ENCODE results near the gene SH2B2. TPM values are rescaled to one million over a fixed set of nuclear protein-coding genes. Genes with fewer than 3 reads are reported as not detected.
A peak's percentile ranks its signal among the peaks of the same experiment; 100 is the strongest.
"Not testable (repeated sequence)": the region's sequence is repeated elsewhere in the genome, so short reads cannot be mapped to it uniquely, and the experiment has no call there.

Gene SH2B2
- total and polyA plus RNA-seq, 4 experiments from 2014 or later, result 0.69 to 1.2 (median 0.79) TPM; not detected in 1

DNA sequence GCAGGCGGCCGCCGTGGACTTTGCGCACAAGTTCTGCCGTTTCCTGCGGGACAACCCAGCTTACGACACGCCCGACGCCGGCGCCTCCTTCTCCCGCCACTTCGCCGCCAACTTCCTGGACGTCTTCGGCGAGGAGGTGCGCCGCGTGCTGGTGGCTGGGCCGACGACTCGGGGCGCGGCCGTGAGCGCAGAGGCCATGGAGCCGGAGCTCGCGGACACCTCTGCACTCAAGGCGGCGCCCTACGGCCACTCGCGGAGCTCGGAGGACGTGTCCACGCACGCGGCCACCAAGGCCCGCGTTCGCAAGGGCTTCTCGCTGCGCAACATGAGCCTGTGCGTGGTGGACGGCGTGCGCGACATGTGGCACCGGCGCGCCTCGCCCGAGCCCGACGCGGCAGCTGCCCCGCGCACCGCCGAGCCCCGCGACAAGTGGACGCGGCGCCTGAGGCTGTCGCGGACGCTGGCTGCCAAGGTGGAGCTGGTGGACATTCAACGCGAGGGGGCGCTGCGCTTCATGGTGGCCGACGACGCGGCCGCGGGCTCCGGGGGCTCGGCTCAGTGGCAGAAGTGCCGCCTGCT, 14.1 kb downstream of the SH2B2 start:
- no peak overlapping the region for H3K4me3 Mint-ChIP-seq
- H3K9me3 Mint-ChIP-seq, result no peaks in the 10 kb centered on the region
- Histone ChIP-seq H3K4me3 (ENCODE audit: low read length in 2 of 2) (no peak overlapping the region), H3K4me1 (ENCODE audit: insufficient read depth, low read length) (no peaks in the 10 kb centered on the region), H3K9me3 (ENCODE audit: control insufficient read depth in 1 of 2, low read length in 2 of 2) (no peaks in the 10 kb centered on the region), H3K27ac (ENCODE audit: low read depth, low read length) (no peak overlapping the region), H3K36me3 (ENCODE audit: insufficient read depth, low read length) (no peaks in the 10 kb centered on the region), H3K27me3 (ENCODE audit: insufficient read depth, low read length) (no peaks in the 10 kb centered on the region)
- no peak for DNase-seq
- no peak overlapping the region for H3K27ac Mint-ChIP-seq
- CTCF ChIA-PET (ENCODE audit: partially characterized antibody), result no interaction called here
- intact Hi-C loops (cut with micrococcal nuclease), result no loop called here
- H3K27me3 Mint-ChIP-seq, result peaks cover 0 to 1% of the 10 kb centered on the region in 2 donors
- no peaks in the 10 kb centered on the region for H3K36me3 Mint-ChIP-seq
- H3K4me1 Mint-ChIP-seq, result peaks cover 0 to 5% (median 3%) of the 10 kb centered on the region in 4 donors
- POLR2A ChIA-PET (ENCODE audit: partially characterized antibody), result no interaction called here

DNA sequence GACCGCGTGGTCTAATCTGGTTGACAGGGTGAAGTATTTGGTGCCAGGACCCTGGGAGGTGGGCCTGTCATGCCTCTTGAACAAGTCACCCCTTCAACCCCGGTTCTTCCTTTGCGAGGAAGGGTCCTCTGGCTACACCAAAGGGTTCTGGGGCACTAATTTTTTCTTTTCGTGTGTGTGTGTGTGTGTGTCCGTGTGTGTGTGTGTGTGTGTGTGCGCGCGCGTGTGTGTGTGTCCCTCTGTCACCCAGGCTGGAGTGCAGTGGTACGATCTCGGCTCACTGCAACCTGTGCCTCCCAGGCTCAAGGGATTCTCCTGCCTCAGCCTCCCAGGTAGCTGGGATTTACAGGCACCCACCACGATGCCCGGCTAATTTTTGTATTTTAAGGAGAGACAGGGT, 14.7 kb downstream of the SH2B2 start:
- H3K9me3 ChIP-seq (ENCODE audit: control insufficient read depth in 1 of 2, low read length in 2 of 2); H3K27ac ChIP-seq (ENCODE audit: low read depth, low read length); H3K4me3 ChIP-seq (ENCODE audit: low read length in 2 of 2); H3K4me1 ChIP-seq (ENCODE audit: insufficient read depth, low read length); H3K27ac Mint-ChIP-seq; H3K4me1 Mint-ChIP-seq; H3K27me3 ChIP-seq (ENCODE audit: insufficient read depth, low read length); DNase-seq; H3K36me3 ChIP-seq (ENCODE audit: insufficient read depth, low read length); H3K9me3 Mint-ChIP-seq; intact Hi-C loops (cut with micrococcal nuclease); H3K27me3 Mint-ChIP-seq; H3K4me3 Mint-ChIP-seq; CTCF ChIA-PET (ENCODE audit: partially characterized antibody); H3K36me3 Mint-ChIP-seq; POLR2A ChIA-PET (ENCODE audit: partially characterized antibody): not testable (repeated sequence)

DNA sequence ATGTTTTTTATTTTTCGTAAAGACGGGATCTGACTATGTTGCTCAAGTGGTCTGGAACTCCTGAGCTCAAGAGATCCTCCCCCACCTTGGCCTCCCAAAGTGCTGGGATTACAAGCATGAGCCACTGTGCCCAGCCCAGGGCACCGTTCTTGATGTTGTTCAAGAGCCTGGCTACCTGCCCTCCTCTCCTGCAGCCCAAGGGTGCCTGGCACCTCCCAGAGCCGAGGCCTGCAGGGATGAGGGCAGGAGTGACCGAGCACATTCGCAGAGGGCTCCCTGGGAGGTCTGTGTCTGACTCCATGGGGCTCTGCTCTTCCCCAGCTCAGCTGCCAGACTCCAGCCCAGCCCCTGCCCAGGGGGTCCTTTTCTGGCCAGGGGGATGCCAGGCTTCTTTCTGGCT, 15.4 kb downstream of the SH2B2 start:
- Histone ChIP-seq H3K27ac (ENCODE audit: low read depth, low read length) (no peak overlapping the region), H3K9me3 (ENCODE audit: control insufficient read depth in 1 of 2, low read length in 2 of 2) (no peaks in the 10 kb centered on the region), H3K27me3 (ENCODE audit: insufficient read depth, low read length) (no peaks in the 10 kb centered on the region), H3K4me3 (ENCODE audit: low read length in 2 of 2) (no peak overlapping the region), H3K4me1 (ENCODE audit: insufficient read depth, low read length) (peaks cover 7% of the 10 kb centered on the region), H3K36me3 (ENCODE audit: insufficient read depth, low read length) (no peaks in the 10 kb centered on the region)
- ChIA-PET POLR2A (ENCODE audit: partially characterized antibody) (no interaction called here), CTCF (ENCODE audit: partially characterized antibody) (no interaction called here)
- DNase-seq, result no peak
- H3K4me1 Mint-ChIP-seq, result peaks cover 0 to 9% (median 4%) of the 10 kb centered on the region in 4 donors
- no peaks in the 10 kb centered on the region for H3K36me3 Mint-ChIP-seq
- H3K27me3 Mint-ChIP-seq, result no peaks in the 10 kb centered on the region
- H3K27ac Mint-ChIP-seq, result no peak overlapping the region
- no peaks in the 10 kb centered on the region for H3K9me3 Mint-ChIP-seq
- H3K4me3 Mint-ChIP-seq, result no peak overlapping the region
- intact Hi-C loops (cut with micrococcal nuclease), result no loop called here

DNA sequence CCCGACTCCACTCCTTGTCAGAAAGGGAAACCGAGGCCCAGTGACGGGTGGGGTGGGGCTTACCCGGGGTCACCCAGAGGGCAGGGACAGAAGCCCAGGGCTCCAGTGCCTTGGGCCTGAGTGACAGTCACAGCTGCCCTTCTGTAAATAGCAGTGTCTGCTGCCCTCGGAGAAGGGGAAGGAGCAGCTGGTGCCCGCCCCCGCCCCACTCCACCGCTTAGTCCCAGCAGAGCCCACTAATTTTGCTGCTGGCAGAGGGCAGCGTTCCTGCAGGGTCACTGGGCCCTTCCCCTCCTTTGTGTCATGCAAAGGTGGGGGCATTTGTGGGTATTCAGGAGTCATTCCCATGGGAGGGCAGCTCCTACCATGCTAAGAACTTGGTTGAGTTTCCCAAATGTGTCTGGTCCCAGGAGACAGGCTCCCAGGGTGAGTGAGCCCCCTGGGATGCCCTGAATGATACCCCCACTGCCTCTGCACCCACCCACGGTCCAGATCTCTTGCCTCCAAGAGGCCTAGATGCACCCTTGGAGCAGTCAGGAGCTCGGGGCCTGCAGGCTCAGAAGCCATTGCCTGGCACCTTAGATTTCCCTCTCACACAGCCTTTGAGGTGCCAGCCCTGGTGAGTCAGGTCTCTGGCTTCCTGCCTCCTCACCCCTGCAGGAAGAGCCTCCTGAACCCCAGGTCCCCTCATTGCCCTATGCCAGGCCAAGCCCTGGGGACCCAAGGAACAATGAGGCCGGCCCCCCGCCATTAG, 17.2 kb downstream of the SH2B2 start:
- Histone ChIP-seq H3K27me3 (ENCODE audit: insufficient read depth, low read length) (no peaks in the 10 kb centered on the region), H3K36me3 (ENCODE audit: insufficient read depth, low read length) (no peaks in the 10 kb centered on the region), H3K9me3 (ENCODE audit: control insufficient read depth in 1 of 2, low read length in 2 of 2) (no peaks in the 10 kb centered on the region), H3K4me1 (ENCODE audit: insufficient read depth, low read length) (peaks cover 15% of the 10 kb centered on the region), H3K27ac (ENCODE audit: low read depth, low read length) (no peak overlapping the region), H3K4me3 (ENCODE audit: low read length in 2 of 2) (no peak overlapping the region)
- H3K4me3 Mint-ChIP-seq, result no peak overlapping the region
- POLR2A ChIA-PET (ENCODE audit: partially characterized antibody), result no interaction called here
- no peaks in the 10 kb centered on the region for H3K36me3 Mint-ChIP-seq
- CTCF ChIA-PET (ENCODE audit: partially characterized antibody), result no interaction called here
- H3K9me3 Mint-ChIP-seq, result no peaks in the 10 kb centered on the region
- no peaks in the 10 kb centered on the region for H3K27me3 Mint-ChIP-seq
- intact Hi-C loops (cut with micrococcal nuclease), result no loop called here
- no peak for DNase-seq
- no peak overlapping the region for H3K27ac Mint-ChIP-seq
- peaks cover 0 to 15% (median 7%) of the 10 kb centered on the region in 4 donors for H3K4me1 Mint-ChIP-seq

DNA sequence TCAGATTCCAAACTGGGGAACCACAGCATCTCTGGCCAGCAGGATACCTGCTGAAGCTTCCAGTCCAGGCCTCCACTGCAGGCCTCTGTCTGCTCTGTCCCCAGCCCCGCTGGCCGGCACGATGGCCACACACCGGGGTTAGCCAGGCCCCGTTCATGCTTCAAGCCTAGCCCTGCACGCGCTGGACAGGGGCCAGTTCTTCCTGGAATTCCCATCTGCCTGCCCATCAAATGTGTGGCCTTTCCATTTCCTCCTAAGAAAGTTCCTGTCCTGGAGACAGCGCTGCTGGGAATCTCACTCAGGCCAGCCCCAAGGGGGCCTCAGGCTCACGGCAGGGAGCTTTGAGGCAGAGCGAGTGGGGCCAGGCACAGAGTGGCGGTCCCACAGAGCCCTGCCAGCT, 18.0 kb downstream of the SH2B2 start:
- no peaks in the 10 kb centered on the region for H3K9me3 ChIP-seq (ENCODE audit: control insufficient read depth in 1 of 2, low read length in 2 of 2)
- H3K36me3 ChIP-seq (ENCODE audit: insufficient read depth, low read length), result no peaks in the 10 kb centered on the region
- no peak overlapping the region for H3K4me3 ChIP-seq (ENCODE audit: low read length in 2 of 2)
- intact Hi-C loops (cut with micrococcal nuclease), result no loop called here
- Mint-ChIP-seq H3K9me3 (no peaks in the 10 kb centered on the region), H3K4me3 (no peak overlapping the region), H3K27me3 (no peaks in the 10 kb centered on the region), H3K4me1 (peaks cover 0 to 15% (median 7%) of the 10 kb centered on the region in 4 donors), H3K27ac (no peak overlapping the region), H3K36me3 (no peaks in the 10 kb centered on the region)
- DNase-seq, result no peak
- ChIA-PET CTCF (ENCODE audit: partially characterized antibody) (no interaction called here), POLR2A (ENCODE audit: partially characterized antibody) (no interaction called here)
- no peaks in the 10 kb centered on the region for H3K27me3 ChIP-seq (ENCODE audit: insufficient read depth, low read length)
- peaks cover 15% of the 10 kb centered on the region for H3K4me1 ChIP-seq (ENCODE audit: insufficient read depth, low read length)
- H3K27ac ChIP-seq (ENCODE audit: low read depth, low read length), result no peak overlapping the region

DNA sequence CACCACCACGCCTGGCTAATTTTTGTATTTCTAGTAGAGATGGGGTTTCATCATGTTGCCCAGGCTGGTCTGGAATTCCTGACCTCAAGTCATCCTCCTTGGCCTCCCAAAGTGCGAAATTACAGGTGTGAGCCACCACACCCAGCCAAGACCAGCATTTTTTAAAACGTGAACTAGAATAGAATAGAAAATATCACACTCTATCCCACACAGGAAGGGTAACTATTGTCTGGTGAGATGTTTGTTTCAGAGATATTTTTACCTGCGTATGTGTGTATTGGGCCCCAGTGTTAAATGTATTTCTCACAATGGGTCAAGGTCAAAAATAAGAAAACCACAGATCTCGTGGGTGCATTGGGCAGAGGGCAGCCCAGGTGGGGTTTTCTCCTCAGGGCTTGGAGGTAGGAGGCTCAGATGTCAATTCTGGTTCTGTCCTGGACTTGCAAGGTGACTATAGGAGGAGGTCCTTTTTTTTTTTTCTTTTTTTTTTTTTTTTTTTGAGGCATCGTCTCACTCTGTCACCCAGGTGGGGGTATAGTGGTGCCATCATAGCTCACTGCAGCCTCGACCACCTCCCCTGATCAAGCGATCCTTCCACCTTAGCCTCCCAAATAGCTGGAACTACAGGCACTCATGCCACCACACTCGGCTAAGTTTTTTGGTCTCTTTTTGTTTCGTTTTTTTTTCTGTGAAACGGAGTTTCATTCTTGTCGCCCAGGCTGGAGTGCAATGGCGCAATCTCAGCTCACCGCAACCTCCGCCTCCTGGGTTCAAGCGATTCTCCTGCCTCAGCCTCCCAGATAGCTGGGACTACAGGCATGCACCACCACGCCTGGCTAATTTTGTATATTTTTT, 19.0 kb downstream of the SH2B2 start:
- H3K4me3 Mint-ChIP-seq, result peak overlapping the region in 3 of 8 donors; percentile 7 to 43 (median 42)
- H3K36me3 ChIP-seq (ENCODE audit: insufficient read depth, low read length), result no peaks in the 10 kb centered on the region
- H3K4me3 ChIP-seq (ENCODE audit: low read length in 2 of 2), result no peak overlapping the region
- peaks cover 15% of the 10 kb centered on the region for H3K4me1 ChIP-seq (ENCODE audit: insufficient read depth, low read length)
- H3K27me3 Mint-ChIP-seq, result no peaks in the 10 kb centered on the region
- no peaks in the 10 kb centered on the region for H3K9me3 Mint-ChIP-seq
- H3K9me3 ChIP-seq (ENCODE audit: control insufficient read depth in 1 of 2, low read length in 2 of 2), result no peaks in the 10 kb centered on the region
- no peak overlapping the region for H3K27ac ChIP-seq (ENCODE audit: low read depth, low read length)
- no peaks in the 10 kb centered on the region for H3K36me3 Mint-ChIP-seq
- no peaks in the 10 kb centered on the region for H3K27me3 ChIP-seq (ENCODE audit: insufficient read depth, low read length)
- peak overlapping the region in 3 of 7 donors; percentile 57 to 65 (median 61) for H3K27ac Mint-ChIP-seq
- H3K4me1 Mint-ChIP-seq, result peaks cover 0 to 15% (median 7%) of the 10 kb centered on the region in 4 donors
- DNase-seq, result no peak
- POLR2A ChIA-PET (ENCODE audit: partially characterized antibody), result no interaction called here
- CTCF ChIA-PET (ENCODE audit: partially characterized antibody), result no interaction called here
- intact Hi-C loops (cut with micrococcal nuclease), result no loop called here
